ENCODE results near the gene CASTOR1.

The CASTOR1 gene

GRCh38 chr22:30262917-30263741, 26.2 kb downstream of the CASTOR1 start:
- DNase-seq, result peak in 12 of 14 donors; percentile 25 to 72 (median 46)

- no peak for DNase-seq
Observed at GRCh38 chr22:30262112-30262511, 27.2 kb downstream of the CASTOR1 start.

DNA sequence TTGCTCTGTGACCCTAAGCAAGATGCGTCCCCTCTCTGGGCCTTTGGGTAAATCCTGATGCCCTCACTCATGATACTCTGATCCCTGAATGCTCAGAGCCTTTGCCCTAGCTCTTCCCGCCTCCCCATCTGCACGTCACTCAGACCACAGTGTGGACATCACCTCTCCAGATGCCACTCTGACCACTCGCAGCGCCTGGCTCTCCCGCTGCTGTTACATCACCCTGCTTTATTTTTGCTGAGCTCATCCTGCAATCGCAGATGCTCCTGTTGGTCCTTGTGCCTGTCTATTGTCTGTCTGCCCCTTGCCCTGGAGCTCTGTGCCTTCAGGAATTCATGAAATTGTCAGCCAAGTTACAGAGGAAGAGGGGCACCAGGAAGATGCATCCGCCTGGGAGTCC, 28.2 kb downstream of the CASTOR1 start:
- no peak for DNase-seq

- DNase-seq, result no peak
Observed at GRCh38 chr22:30260682-30261081, 28.6 kb downstream of the CASTOR1 start.

GRCh38 chr22:30260276-30260675, 29.0 kb downstream of the CASTOR1 start:
- DNase-seq, result no peak

- DNase-seq, result no peak
Observed at GRCh38 chr22:30254314-30254713, 35.0 kb downstream of the CASTOR1 start.

DNA sequence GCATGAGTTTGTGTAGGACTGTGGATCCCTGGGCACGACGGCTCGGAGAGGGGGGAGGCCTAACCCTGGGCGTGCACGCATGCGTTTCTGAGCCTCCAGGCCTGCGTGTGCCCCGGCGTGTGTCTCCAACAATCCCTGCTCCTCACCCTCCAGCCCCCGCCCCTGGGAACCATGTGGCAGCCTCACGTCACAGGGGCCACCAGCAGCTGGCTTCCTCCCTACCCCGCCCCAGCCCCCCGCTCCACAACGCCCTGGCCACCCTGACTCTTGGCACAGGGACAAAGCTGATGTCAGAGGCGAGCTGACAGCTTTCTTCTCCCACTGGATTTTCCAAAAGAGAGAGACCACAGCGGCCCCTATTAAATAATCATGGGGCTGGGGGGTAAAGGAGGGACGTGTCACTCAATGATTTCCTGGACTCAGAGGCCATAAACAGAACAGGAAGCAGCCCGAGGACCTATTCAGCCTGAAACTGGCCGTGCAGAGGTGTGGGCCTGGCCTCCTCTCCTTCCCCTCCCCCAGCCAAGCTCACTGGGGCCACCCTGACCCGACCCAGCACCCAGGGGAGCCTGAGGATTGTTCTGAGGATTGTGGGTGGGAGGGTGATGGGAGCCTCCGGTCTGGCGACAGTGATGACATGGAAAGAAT, 36.0 kb downstream of the CASTOR1 start:
- DNase-seq, result peak in 9 of 14 donors; percentile 16 to 80 (median 52)

GRCh38 chr22:30252411-30253204, 36.7 kb downstream of the CASTOR1 start:
- DNase-seq, result no peak

DNA sequence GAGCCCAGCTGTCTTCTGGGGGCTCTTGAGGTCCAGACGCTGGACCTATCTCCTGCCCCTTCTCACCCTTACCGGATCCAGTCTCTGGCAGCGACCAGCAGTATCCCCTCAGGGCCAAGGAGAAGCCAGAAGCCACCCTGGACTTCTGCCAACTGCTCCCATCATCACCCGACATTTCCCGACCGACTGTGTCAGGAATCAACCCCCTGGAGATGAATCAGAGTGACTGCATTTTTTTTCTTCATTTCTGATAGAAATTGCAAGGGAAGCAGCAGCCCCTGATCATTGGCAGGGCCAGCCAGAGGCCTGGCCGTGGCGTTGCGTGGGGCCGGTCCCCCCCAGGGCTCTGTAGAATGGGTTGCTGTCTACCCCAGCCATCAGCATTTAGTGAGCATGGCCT, 37.6 kb downstream of the CASTOR1 start:
- DNase-seq, result no peak

DNA sequence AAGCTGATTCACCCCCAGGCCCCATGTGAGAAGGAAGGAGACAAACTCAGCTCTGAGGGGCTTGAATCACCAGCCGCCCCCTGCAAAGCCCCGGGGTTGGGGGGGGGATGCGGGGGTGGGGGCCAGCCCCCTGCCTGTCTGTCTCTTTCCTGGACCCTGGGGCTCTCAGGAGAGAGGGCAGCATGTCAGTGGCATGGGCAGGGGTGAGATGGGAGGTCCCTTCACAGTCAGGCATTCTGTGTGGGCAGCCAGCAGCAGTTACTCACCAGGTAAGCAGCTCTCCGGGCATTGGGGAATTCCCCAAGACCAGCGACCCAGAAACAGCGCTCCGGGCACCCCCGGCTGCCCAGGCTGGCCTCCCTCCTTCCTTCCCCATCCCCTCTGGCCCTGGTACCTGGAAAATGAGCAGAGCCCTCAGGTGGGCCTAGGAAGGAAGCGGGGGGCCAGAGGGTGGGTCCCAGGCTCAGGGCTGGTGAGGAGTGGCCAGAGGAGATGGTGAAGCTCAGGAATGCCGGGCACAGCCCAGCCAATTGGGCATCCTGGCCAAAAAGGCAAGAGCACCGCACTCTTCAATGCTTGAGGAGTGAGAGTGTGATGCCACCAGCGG, 38.5 kb downstream of the CASTOR1 start:
- no peak for DNase-seq

DNA sequence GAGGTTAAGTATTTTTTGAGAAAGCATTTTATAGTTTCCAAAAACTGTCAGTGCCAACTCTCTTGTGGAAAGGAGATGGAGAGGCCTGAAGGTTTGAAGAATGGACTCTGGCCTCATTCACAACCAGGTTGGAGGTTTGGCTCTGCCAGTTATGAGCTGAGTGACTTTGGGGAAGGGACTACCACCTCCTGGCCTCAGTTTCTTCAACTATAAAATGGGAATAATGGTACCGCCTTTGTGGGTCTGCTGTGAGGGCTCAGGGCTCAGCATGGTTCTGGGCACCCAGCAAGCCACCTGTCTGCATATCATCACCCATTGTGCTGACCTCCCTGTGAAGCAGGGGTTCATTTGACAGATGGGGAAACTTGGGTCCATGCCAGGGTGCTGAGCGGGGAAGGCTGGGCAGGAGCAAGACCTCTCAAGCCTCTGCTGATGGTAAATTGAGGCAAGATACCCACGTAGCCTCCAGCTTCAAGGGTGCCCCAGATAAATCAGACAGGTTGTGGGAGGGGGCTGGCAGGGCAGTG, 39.2 kb downstream of the CASTOR1 start:
- DNase-seq, result no peak

DNA sequence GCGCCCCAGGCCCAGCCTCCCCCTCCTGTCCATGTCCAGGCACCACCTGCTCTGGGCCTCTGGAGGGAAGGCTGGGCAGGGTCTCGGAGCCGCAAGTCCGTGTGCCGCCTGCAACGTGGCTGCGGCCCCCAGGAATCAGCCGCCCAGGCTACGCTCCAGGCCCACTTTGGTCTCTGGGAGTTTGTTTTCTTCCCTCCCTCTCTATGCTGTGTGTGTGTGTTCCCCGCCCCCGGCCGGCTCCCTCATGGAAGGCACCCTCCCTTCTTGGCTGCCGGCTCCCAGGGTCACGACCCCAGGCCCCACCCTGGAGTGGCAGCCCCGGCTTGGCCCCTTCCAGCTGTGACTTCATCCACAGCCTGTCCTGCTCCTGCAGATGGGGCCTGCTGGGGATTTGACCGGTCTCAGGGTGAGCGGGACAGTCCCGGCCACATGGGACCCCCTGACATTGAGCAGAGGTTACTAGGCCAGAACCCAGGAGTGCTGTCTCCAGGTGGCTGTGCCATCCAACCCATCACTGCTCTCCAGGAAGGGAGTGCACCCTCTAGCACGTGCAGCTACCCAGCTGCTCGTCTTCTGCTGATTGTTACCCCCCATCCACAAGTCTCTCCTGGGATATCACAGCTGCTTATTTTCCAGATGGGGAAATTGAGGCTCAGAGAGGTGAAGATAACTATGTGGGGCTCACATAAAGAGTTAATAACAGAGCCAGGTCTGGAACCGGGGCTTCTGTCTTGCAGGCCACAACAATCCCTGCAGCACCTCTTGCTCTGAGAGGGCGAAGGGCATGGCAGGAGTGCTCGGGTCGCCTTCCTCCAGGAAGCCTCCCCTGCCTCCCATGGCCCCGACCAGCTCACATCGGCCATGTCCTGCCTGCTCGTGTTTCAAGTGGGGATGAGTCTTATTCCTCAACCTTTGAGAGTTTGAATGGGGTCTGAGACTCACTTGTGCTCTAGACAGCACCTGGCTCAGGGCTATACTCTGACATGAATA, 40.0 kb downstream of the CASTOR1 start:
- no peak for DNase-seq

GRCh38 chr22:30248484-30248883, 40.8 kb downstream of the CASTOR1 start:
- DNase-seq, result no peak

DNA sequence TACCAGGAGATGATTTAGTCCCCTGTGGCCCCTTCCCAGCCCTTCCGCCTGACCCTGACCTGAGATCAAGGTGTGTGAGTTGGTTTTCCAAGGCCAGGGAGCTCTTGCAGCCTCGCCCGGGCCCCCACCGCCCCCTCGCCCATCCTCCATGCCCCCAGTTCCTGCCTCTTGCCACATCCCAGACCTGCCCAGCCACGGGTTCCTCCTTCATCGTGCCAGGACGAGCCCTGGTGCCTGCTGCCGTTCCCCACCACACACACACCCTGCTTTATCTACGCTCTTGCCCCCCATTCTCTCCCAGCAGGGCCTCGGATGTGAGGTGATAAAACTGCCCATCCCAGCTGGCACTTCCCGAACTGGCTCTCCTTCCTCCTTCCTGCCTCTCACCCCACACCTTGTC, 41.3 kb downstream of the CASTOR1 start:
- DNase-seq, result no peak

- no peak for DNase-seq
Observed at GRCh38 chr22:30247561-30247960, 41.7 kb downstream of the CASTOR1 start.

DNA sequence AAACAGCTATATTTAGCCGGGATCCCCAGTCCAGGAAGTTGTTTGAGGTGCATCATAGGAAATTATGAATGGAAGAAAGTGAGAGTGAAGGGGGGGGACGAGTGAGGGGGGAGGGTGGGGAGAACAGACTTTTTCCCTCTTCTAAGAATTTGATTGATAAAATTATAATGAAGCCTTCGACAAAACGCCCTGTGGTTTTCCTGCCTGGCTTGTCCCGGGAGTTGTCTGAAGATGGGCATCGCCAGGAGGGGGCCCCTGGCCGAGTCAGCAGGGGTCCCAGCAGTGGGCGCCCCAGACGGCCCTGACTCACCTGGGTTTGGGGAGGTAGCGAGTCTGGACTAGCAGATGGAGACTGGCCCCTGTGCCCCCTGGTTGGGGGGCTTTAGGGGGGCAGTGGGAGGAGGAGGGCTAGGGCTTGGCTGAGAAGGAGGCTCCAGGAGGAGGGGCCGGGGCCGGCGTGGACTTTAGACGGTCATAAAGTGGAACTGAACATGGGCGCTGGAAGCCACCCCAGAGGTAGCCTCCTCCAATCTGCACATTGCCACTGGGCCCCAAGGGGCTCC, 42.4 kb downstream of the CASTOR1 start:
- no peak for DNase-seq

GRCh38 chr22:30245985-30246813, 43.1 kb downstream of the CASTOR1 start, which contains the start of gene LIF:
LIF (minus strand) TSS chr22:30246759; CDS start chr22:30246695, 64 bp downstream.
- peak in 1 of 14 donors; percentile 17 for DNase-seq

DNA sequence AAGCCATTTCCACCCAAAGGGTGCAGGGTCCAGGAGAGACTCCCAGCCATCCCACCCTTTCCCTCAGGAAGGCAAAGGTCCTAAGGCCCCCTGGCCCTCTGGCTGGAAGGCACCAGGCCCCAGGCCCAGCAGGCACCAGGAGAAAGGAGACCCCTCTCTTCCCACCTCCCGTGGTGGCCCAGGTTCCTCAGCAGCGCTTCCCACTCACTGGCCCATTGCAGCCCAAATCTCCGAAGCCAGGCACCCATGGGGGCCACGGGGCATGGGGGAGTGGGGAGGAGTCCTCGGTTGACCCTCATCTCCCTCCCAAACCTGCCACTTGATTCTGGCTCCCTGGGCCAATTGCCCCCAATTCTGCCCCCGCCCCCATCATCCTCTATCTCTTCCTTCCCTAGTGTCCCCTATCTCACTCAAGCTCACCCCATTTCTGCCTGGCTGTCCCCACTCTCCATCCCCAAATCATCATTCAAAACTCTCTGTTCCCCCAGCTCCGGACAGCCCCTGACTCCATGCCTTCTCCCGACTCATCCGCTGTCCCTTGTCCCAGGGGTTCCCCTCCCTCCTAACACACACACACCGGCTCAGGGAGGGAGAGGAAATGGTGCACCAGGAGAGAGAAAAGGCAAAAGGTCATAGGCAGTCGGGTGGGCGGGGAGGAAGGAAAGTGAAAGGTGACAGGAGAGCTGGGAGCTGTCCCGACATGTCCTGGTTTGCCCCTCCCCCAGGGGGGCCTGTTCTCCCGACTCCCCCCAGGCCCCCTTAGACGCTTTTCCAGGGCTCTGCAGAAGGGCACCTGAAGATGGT, 43.9 kb downstream of the CASTOR1 start:
- no peak for DNase-seq

DNA sequence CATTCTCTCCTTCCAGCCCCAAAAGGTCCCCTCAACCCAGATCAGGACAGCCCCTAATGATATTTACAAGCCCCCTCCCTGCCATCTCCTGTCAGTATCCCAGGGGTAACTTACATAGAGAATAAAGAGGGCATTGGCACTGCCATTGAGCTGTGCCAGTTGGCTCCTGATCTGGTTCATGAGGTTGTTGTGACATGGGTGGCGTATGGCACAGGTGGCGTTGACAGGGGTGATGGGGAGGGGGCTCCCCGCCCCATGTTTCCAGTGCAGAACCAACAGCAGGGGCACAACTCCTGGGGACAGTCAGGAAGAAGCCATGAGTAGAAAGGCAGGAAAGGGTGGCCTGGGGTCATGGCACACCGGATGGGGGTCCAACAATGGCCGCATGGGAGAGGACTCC, 44.7 kb downstream of the CASTOR1 start:
- DNase-seq, result no peak
